Measurements from ENCODE around the gene PUM2.
A peak's percentile ranks its signal among the peaks of the same experiment; 100 is the strongest.
"Not testable (repeated sequence)": the region's sequence is repeated elsewhere in the genome, so short reads cannot be mapped to it uniquely, and the experiment has no call there.

Gene PUM2

DNA sequence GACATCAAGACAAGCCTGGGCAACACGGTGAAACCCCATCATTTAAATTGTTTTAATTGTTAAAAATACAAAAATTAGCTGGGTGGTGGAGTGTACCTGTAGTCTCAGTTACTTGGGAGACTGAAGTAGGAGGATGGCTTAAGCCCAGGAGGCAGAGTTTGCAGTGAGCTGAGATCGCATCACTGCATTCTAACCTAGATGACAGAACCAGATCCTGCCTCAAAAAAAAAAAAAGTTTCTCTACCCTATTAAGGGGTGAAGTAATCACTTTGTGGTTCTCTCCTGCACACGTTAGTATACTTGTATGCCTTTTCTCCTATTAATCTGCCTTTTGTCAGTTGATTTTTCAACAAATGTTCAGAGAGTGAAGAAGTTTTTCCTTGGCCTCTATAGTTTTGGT, 18.1 kb upstream of the PUM2 start:
- DNase-seq (ENCODE audit: low read depth in 3 of 3), result no peak

DNA sequence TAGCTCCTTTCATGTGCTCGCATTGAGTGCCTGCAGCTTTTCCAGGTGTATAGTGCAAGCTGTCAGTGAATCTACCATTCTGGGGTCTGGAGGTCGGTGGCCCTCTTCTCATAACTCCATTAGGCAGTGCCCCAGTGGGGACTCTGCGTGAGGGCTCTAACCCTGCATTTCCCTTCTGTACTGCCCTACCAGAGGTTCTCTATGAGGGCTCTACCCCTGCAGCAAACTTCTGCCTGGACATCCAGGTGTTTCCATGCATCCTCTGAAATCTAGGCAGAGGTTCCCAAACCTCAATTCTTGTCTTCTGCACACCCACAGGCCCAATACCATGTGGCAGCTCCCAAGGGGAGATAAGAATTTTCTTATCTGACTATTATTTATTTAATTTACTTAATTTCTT, 17.3 kb upstream of the PUM2 start:
- DNase-seq (ENCODE audit: low read depth in 3 of 3), result not testable (repeated sequence)

DNA sequence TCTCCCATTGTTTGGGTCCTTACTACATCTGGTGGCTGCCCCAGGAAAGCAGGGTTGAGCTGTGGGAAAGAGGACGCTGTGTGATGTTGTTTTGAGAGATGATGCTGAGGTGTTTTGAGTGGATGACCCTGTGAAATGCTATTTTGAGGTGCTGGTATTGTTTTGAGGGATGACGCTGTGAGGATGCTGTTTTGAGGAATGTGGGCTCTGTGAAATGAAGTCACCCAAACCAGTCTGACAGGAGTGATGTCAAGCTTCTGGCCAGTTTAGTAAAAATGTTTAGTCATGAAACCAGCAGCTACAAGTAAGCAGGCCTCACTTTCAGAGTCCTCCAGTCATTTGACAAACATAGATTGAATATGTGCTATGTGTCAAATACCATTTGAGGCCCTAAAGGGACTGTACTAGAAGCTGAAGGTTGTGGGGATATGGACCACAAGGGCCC, 16.1 kb upstream of the PUM2 start:
- DNase-seq (ENCODE audit: low read depth in 3 of 3), result no peak

DNA sequence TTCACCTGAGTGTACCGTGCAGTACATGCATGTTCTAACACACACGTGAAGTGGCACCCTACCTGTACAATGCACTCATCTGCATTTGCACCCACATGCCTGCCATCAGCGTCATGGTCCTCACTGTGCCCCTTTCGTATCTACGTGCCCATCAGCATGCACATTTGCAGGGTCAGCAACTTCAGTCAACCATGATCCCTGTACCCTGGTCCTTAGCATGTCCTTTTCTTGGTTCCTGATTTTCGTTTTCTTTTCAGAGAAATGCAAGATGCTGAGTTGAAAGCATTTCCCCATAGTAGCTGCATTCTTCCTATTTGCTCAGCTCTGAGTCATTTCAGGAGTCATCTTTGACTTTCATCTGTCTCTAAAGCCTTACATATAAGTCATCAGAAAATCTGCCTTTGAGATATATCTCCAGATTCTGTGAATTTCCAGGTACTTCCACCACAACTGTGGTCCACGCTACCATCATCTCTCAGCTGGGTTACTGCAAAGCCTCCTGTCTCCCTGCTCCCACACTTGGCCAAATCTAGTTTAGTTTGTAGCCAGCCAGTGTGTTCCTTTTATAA, 14.7 kb upstream of the PUM2 start:
- DNase-seq (ENCODE audit: low read depth in 3 of 3), result peak in 2 of 3 donors; percentile 24 to 48

DNA sequence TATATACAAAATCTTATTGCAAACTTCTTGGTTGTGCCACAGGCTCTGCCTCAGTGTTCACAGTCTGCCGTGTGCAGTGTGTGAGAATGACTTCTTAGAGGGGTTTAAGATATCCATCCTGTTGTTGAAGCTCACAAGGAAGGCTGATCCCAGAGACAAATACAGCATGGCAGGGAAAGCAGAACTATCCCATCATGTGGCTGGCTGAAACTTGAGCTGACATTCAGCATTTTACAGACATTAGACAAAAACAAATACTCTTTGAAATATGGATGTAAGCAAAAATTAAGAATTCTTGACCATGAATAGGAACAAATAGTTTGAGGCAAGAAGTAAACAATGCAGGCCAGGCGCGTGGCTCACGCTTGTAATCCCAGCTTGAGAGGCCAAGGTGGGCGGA, 12.9 kb upstream of the PUM2 start:
- no peak for DNase-seq (ENCODE audit: low read depth in 3 of 3)

DNA sequence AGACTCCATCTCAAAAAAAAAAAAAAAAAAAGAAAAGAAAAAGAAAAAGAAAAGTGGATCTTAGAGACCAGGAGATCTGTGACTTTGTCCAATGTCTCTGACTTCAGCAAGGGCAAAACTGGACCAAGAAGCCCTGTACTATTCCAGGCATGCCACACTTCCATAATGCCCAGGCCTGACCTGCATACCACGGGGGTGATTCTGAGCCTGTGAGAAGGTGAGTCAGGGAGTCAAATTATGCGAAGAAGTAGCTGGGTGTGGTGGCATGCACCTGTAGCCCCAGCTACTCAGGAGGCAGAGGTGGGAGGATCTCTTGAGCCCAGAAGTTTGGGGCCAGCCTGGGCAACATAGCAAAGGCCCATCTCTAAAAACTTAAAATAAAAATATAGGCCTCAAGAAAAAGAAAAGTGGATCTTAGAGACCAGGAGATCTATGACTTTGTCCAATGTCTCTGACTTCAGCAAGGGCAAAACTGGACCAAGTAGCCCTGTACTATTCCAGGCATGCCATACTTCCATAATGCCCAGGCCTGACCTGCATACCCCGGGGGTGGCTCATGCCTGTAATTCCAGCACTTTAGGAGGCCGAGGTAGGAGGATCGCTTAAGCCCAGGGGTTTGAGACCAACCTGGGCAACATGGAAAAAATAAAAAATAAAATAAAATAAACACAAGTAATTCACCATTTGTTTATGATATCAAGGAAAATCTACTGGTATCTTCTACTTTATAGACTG, 12.2 kb upstream of the PUM2 start:
- DNase-seq (ENCODE audit: low read depth in 3 of 3), result no peak

DNA sequence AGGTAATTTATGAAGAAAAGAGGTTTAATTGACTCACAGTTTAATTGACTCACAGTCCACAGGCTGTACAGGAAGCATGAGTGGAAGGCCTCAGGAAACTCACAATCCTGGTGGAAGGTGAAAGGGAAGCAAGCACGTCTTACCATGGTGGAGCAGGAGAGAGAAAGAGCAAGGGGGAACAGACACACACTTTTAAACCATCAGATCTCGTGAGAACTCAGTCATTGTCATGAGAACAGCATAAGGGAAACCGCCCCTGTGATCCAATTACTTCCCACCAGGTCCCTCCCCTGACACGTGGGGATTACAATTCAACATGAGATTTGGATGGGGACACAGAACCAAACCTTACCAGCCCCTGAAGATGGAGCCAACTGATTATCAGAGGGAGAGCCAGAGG, 11.2 kb upstream of the PUM2 start:
- DNase-seq (ENCODE audit: low read depth in 3 of 3), result no peak

DNA sequence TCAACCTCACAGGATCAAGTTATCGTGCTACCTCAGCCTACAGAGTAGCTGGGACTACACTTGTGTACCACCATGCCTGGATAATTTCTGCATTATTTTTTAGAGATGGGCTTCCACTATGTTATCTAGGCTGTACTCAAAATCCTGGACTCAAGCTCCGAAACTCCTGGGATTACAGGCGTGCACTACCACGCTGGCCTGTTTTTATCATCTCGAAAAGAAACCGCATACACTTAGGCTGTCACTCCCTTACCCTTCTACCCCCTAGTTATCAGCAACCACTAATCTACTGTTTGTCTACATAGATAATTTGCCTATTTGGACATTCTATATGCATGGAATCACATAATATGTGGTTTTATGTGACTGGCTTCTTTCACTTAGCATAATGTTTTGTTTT, 8.5 kb upstream of the PUM2 start:
- no peak for DNase-seq (ENCODE audit: low read depth in 3 of 3)

DNA sequence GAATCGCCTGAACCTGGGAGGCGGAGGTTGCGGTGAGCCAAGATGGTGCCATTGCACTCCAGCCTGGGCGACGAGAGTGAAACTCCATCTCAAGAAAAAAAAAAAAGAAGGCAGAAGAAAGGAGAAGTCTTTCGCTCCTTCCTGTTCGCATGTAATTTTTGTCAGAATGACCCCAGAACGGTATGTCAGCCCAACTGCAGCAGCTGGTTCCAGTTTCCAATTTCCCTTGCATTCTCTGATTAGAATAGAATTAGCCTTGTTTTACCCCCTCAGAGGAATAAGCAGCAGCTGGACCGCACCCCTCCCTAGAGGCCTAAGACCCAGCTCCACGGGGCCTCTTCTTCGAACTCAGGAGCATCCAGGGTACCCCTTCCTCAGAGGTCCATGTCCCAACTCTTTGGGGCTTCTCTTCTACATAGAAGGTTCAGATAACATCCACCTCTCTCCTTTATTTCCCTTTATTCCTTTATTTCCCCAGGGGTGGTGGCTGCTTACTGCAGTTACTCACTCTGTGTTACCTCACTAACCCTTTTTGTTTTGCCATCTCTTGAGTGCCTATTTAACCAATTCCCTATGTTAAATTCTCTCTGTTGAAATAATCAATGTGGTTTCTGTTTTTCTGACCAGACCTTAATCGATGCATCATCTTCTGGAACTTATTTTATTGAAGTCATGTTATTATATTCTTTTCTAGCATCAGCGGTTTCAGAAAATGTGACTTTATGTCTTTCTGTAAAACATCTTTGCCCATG, 7.2 kb upstream of the PUM2 start:
- DNase-seq (ENCODE audit: low read depth in 3 of 3), result no peak

DNA sequence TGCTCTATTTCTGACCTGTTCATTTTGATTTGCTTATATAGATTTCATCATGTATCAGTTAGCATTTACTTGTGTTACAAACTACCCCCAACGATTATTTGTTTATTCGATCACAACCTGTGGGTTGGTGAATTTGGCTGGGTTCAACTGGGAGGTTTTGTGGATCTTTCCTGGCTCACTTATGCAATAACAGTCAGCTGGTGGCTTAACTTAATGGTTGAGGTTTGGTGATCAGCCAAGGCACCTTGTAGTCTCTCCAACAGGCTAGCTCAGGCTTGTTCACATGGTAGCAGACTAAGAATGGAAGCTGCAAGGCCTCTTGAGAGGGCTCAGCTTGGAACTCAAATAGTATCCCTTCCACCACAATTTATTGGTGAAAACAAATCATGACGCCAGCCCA, 5.4 kb upstream of the PUM2 start:
- no peak for DNase-seq (ENCODE audit: low read depth in 3 of 3)

DNA sequence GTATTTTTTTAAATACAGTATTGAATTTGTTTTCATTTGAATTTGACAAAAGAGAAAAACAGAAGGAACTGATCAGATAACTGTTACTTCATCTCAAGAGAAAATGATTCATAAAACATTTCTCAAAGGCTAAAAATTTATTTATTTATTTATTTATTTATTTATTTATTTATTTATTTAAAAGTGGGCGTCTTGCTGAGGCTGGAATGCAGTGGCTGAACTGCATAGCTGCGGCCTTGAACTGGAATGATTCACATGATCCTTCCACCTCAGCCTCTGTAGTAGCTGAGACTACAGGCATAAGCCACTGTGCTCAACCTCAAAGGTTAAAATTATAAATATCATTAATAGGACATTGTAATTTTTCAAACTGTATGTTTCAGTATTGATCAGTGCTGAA, 4.5 kb upstream of the PUM2 start:
- DNase-seq (ENCODE audit: low read depth in 3 of 3), result no peak

DNA sequence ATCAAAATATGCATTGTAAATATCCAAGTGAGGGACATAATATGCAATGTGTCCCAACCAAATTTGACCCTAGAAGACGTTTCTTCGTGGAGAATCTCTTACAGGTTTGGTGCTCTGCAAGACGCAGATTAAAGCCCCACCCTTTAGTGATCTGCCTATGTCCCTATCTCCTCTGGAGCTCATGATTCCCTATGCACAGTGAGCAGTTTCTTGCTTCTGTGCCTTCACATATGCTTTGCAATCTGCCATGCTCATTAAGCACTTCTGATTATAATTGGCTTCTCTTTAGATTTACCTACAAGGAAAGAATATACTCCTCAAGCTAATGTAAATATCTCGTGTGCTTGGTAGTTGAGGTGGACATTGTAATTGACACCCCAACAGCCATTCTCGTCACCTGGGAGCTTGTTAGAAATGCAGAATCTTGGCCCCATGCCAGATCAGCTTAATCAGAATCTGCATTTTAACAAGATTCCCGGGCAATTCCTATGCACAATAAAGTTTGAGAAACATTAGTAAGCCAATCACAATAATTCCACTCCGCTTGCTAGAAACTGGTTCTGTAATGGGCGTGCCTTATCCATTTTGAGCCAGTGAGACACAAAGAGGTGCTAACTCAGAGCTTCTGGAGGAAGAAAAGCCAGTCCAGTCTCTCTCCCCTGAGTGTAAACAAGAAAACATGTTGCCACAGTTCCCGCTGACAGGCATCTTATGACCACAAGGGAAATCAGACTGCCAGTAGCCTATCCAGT, 2.8 kb upstream of the PUM2 start:
- no peak for DNase-seq (ENCODE audit: low read depth in 3 of 3)

DNA sequence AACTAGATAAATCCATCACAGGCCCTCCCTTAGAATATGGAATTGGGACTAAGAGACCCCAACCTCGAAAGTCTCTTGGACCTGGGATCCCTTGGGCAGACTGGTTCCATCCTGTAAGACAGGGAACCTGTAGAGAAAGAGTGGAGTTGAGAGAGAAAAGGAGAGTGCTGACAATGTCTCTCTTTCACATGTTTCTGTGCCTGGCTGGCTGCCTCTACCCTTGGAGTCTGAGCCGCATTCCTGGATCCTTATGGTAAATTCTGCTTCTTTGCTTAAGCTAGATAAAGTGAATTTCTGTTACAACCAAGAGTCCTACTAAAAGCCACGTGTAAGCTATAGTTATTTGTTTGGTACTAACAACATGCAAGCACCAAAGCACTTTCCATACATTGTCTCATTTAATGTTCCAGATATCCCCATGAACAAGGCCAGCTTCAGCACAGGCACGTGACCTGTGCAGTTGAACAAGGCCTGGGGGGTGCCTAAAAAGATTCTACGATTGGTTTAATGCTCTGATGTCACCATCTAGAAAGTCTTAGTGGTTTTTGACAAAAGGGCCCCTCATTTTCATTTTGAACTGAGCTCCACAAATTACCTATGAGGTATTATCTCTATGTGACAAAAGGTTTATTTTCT, 2.1 kb upstream of the PUM2 start:
- DNase-seq (ENCODE audit: low read depth in 3 of 3), result no peak

DNA sequence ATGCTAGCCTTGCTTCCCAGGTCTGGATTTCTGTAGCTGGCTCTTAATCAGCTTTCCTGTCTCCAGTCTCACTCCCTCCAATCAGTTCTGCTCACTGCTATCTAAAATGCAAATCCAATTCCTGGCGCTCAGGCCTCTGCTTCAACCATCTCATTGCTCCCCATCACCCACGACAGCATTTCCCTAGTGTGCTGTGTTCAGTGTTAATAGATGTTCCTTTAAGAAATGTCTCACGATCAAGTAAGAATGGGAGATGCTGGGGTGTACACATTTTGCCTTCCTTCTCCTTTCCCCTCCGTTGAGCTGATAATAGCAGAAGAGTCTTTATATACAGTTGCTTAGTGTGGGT, 1.6 kb upstream of the PUM2 start:
- no peak for DNase-seq (ENCODE audit: low read depth in 3 of 3)

DNA sequence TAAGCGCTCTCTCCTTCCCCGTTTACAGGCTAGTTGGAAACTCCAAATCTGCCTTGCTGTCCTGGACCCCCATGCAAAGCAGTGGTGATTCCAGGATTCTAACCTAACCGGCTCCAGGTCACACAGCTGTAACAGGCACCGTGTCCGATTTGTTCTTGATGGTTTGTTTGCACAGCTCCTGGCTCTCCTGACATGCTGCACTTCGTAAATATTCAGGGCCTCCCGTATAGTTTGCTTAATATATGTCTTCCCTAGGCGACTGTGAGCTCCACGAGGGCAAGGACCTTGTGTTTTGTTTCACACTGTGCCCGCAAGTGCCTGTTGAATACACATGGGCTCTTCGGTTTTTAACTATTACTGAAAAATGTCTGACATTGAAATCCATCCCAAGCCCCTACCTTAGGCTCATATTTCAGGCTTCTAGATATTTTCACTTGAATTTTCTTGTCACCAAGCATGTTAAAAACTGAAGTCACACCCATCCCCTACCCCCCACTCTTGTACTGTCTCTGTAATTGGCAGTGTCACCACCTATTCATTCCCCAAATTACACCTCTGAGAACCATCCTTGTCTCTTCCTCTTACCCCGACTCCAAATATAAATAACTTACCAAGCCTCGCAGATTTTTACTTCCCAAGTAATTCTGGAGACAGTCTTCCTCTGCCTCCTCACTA, 1.0 kb upstream of the PUM2 start:
- DNase-seq (ENCODE audit: low read depth in 3 of 3), result no peak

DNA sequence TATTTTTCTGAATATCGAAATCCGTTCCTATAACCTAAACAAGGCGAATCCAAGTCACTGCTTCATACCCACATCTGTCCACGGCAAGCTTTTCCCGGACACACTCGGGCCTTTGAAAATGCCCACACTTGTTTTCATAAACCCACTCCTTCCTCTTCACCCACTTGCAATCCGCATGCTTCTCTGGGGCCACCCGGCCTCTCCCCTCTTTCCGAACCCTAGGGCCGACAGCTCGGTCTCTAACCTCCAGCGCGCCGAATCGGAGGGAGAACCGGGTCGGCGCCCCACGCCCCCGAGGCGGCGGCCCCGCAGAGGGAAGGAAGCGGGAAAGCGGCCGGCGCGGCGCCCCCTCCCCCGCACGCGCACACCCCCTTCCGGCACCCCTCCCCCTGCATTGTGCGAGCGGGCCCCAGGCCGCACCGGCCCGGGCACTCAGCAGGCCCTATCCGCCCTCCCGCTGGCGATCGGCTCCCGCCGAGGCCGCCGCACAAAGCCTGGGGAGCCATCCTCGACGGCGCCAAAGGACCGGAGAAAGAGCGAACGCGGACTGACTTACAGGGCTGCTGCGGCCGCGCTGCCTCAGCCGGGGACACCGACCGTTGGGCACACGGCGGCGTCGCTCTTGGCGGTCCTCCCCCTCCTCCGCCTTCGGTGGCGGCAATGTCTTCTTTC, 467 bp downstream of the PUM2 start:
- DNase-seq (ENCODE audit: low read depth in 3 of 3), result peak; percentile 30 to 63 (median 43)

DNA sequence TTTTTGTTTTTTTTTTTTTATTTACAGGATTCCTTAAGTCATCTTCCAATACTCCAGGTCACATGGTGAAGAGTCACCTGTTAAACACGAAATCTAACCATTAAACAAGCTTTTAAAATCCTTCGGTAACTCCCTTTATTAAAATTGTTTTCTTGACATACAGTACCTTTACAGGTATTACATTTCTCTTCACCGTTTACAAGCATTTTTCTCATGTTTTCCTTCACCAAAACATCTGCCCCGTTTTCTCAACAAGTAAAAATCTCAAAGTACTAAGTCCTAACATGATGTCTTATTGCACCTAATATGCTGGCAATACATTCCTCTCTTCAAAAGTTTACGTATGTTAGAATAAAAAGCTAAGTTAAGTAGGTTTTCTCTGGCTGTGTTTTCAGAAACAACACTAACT, 1.1 kb downstream of the PUM2 start:
- no peak for DNase-seq (ENCODE audit: low read depth in 3 of 3)

DNA sequence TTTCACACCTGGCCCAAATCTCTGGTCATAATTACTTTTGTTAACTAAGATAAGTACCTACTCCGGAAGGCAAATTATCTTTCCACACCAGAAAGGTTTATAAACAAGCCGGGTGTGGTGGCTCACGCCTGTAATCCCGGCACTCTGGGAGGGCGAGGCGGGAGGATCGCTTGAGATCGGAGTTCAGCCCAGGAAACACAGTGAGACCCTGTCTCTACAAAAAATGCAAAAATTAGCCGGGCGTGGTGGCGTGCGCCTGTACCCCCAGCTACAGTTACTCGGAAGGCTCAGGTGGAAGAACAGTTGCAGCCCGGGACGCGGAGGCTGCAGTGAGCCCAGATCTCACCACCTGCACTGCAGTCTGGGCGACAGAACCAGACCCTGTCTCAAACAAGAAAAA, 2.1 kb downstream of the PUM2 start:
- no peak for DNase-seq (ENCODE audit: low read depth in 3 of 3)

DNA sequence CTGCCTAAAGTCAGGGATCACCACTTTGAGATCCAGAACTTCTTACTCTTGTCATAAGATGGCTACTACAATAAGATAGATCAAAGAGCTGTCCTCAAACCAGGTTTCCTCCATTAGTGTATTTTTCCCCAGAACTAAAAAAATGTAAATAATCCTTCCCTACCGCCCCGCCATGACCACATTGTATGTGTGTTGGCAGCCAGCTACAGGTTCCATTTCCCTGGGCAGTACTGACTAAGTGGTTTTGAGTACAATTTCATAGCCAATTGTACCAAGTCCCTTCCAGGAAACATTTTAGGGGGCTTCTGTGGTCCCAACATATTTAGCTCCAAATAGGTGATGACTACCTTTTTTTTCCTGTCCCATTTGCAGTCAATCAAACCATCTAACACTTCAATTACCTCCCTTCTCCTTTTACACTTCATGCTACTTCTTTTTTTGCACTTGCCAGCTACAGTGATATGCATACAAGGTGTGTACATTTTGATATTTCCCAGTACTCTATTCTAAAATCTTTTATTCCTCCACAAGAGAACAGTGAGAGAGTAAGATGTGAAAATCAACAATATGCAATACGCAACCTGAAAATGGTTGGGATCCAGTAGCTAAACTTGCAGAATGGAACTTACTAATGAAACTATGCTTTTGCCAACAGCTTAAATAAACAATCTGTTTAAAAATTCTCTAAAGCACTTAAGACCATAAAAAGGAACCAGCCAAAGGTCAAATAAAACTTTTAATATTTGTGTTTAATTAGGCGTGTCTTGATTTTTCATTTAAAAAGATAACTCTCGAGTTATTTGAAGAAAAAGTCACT, 3.9 kb downstream of the PUM2 start:
- DNase-seq (ENCODE audit: low read depth in 3 of 3), result no peak

DNA sequence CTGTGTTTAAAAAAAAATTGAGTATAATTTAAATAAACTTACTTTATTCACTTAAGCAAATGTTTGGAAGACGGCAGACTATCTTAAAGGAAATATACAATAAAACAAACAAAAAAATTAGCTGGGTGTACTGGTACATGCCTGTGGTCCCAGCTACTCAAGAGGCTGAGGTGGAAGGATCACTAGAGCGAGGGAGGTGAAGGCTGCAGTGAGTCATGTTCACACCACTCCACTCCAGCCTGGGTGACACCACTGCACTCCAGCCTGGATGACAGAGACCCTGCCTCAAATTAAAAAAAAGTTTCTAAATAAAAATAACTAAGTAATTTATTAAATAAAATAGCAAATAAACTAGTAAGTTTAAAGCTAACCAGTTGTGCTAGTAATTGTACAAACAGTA, 7.5 kb downstream of the PUM2 start:
- no peak for DNase-seq (ENCODE audit: low read depth in 3 of 3)

All from stimulated activated CD4-positive, alpha-beta T cell treated with anti-CD3 and anti-CD28 coated beads, TNF-alpha, amount 100 ng/mL, for 48 hours (primary cell).